HUDEP-2 (cell line): ENCODE data around the gene COMMD7.

Experiments
- DNase-seq, 76 experiments: peaks; one replicate each; lab custom pipeline; 2025; ENCODE audit not compliant: unreplicated experiment in 76 of 76; lab: John Stamatoyannopoulos, UW

COMMD7 gene

DNA sequence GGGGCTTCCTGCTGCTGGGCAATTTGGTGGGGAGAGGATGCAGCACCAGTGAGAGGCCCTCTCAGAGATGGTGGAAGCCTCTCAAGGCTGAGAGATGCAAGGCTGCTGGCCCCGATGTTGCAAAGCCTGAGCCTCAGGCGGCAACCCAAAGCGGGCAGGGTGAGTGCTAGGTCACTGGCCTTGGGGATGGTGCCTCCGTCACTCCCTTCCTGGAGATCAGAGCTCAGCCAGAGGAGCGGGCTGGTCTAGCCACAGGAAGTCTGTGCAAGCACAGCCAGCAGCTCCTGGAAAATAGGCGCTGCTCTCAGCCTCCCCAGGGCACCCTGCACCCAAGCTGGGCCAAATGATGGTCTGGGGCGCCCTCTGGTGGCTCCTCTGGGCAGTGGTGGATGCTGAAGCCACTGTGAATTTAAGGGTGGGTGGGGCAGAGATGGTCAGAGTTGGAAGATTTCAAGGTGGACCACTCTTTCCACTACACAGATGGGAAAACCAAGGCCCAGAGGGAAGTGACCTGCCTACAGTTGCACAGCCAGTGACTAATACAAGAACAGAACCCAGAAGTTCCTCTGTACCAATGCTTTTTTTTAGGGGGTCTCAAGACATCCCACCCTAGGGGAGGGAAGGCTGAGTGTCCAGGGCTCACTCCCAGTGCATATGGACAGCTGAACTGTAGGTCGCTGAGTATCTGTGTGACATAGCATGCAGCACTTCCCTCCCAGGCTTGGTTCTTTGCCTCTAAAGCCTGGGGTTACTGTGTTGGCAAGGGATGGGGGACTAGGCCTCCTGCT lies 90.3 kb downstream of the COMMD7 start:
- DNase-seq, result peak in 69 of 76 experiments; percentile 3 to 86 (median 64)
